ENCODE results near the gene RPTOR.

RPTOR gene

GRCh38 chr17:80838311-80839025, 293.8 kb downstream of the RPTOR start:
- DNase-seq: no peak

GRCh38 chr17:80839026-80839345, 294.3 kb downstream of the RPTOR start:
- no peak for DNase-seq

- DNase-seq: no peak
Observed at GRCh38 chr17:80839511-80839941, 294.9 kb downstream of the RPTOR start.

- DNase-seq: no peak
Observed at GRCh38 chr17:80839970-80840369, 295.3 kb downstream of the RPTOR start.

GRCh38 chr17:80842456-80843013, 297.9 kb downstream of the RPTOR start:
- no peak for DNase-seq

- DNase-seq: no peak
Observed at GRCh38 chr17:80843741-80844156, 299.1 kb downstream of the RPTOR start.

GRCh38 chr17:80844418-80844990, 299.9 kb downstream of the RPTOR start:
- no peak for DNase-seq

- DNase-seq: no peak
Observed at GRCh38 chr17:80845069-80845862, 300.6 kb downstream of the RPTOR start.

- no peak for DNase-seq
Observed at GRCh38 chr17:80845863-80846671, 301.4 kb downstream of the RPTOR start.

- no peak for DNase-seq
Observed at GRCh38 chr17:80846932-80847331, 302.3 kb downstream of the RPTOR start.

- no peak for DNase-seq
Observed at GRCh38 chr17:80847496-80848230, 303.0 kb downstream of the RPTOR start.

GRCh38 chr17:80848449-80849102, 303.9 kb downstream of the RPTOR start:
- DNase-seq: no peak

- DNase-seq: no peak
Observed at GRCh38 chr17:80849119-80849518, 304.5 kb downstream of the RPTOR start.

GRCh38 chr17:80850109-80850508, 305.5 kb downstream of the RPTOR start:
- no peak for DNase-seq

- DNase-seq: no peak
Observed at GRCh38 chr17:80850817-80851216, 306.2 kb downstream of the RPTOR start.

GRCh38 chr17:80851277-80851925, 306.8 kb downstream of the RPTOR start:
- no peak for DNase-seq

- DNase-seq: no peak
Observed at GRCh38 chr17:80852476-80853015, 307.9 kb downstream of the RPTOR start.

- no peak for DNase-seq
Observed at GRCh38 chr17:80853076-80853475, 308.4 kb downstream of the RPTOR start.

GRCh38 chr17:80854220-80854619, 309.6 kb downstream of the RPTOR start:
- no peak for DNase-seq

GRCh38 chr17:80855196-80855947, 310.7 kb downstream of the RPTOR start:
- no peak for DNase-seq

All from NCI-H82 (cell line).